Left ventricle myocardium inferior (tissue), 1 donor: ENCODE results near the gene CCL11. TPM values are rescaled to one million over a fixed set of nuclear protein-coding genes. Genes with fewer than 3 reads are reported as not detected.
A peak's percentile ranks its signal among the peaks of the same experiment; 100 is the strongest.

Experiments used
- DNase-seq: peaks from one replicate; pipeline ENCODE4 v3.0.0-alpha.2; 2020
- H3K27ac ChIP-seq: fragments of 200-600 bp; replicated peaks from 2 replicates; pipeline ENCODE4 v1.8.0; 2021
- H3K27me3 ChIP-seq: fragments of 200-600 bp; 2 replicates; pipeline ENCODE4 v1.8.0; 2021; ENCODE audit warnings: low read depth
- H3K36me3 ChIP-seq: fragments of 200-600 bp; 2 replicates; pipeline ENCODE4 v1.8.0; 2021
- H3K4me1 ChIP-seq: fragments of 200-600 bp; 2 replicates; pipeline ENCODE4 v1.8.0; 2021
- H3K4me3 ChIP-seq: fragments of 200-600 bp; 2 replicates; pipeline ENCODE4 v1.8.0; 2021; ENCODE audit warnings: mild to moderate bottlenecking, moderate library complexity
- H3K9me3 ChIP-seq: fragments of 200-600 bp; replicated peaks from 2 replicates; pipeline ENCODE4 v1.8.0; 2021
- CTCF ChIP-seq: fragments of 200-600 bp; IDR thresholded peaks from 2 replicates; pipeline ENCODE4 v1.8.0; 2021; ENCODE audit warnings: antibody characterized with exemption, mild to moderate bottlenecking, borderline replicate concordance
- intact Hi-C: fragments of 100-400 bp; cut with micrococcal nuclease; formaldehyde crosslinking; loops from one replicate; pipeline ENCODE4 v1.11.0; 2022
- long read RNA-seq: library from polyadenylated mRNA; unstranded; transcript quantifications from one replicate; pipeline ENCODE4 v2.0.0, GENCODE V29; 2021
- total RNA-seq: library from RNA; stranded (reverse); fragmentation: NEBNext Ultra II Directional; extraction: Animal tissue kit (Norgen Biotek cat#: 25700); gene quantifications from one replicate; pipeline ENCODE4 v1.2.1, GENCODE V29; 2021
- donor health status: DM: no; HTN: yes; CAD: no; lungs with severe emphysema.

The CCL11 gene
- 3.8 TPM for total RNA-seq
- long read RNA-seq, partial matches to known transcripts, result 0 of 2 reads
- long read RNA-seq, other reads (novel, unspliced or antisense), result 0 of 2 reads

DNA sequence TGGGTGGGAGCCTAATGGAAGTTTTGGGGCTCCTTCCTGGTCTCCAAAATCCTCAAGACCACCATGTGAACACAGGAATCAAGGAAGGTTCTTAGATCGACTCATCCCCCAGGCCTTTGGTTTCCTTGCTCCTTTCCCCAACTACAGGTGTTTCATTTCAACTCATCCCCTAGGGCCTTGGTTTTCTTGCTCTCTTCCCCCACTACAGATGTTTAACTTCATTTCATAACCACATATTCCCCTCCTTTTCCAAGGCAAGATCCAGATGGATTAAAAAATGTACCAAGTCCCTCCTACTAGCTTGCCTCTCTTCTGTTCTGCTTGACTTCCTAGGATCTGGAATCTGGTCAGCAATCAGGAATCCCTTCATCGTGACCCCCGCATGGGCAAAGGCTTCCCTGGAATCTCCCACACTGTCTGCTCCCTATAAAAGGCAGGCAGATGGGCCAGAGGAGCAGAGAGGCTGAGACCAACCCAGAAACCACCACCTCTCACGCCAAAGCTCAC, at the start of gene CCL11:
CCL11 (plus strand) TSS at position 457 of the 507 bp plus-strand sequence. CDS start 67 bp downstream, outside the sequence.
- intact Hi-C loops, result no loop called here
- no peaks in the 10 kb centered on the region for H3K27me3 ChIP-seq
- H3K36me3 ChIP-seq, result no peaks in the 10 kb centered on the region
- H3K4me1 ChIP-seq, result peaks cover 13% of the 10 kb centered on the region
- peak within 1 kb of the TSS; percentile 38 for H3K4me3 ChIP-seq
- no peak for TF ChIP-seq CTCF
- peak within 1 kb of the TSS; percentile 63 for H3K27ac ChIP-seq
- H3K9me3 ChIP-seq, result no peaks in the 10 kb centered on the region
- no peak for DNase-seq

DNA sequence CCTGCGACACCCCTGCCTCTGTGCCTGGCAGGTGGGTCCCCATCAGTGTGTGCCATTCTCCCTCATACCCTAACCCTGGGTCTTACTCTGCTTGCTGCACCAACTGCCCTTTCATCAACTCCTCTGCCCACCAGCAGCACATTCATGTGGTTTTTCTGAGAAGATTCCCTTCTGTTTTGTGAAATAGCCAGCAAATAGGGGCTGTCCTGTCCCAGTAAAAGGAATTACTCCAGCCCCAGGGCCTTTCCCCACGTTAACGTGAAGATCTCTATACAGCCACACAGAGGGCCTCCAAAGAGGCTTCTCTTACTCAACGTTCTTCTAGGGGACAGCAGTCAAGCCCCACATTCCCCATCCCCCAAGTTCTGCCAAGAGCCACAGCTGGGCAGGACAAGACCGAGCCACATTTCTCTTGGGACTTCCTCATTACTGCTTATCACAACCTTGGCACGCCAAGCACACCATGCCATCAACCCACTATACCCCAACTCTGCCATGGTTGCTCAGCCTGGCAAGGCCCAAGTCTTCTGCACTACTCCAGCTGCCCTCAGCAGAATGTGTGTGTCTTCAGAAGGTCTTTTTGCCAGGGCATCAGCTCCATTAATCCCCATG, 49.2 kb upstream of the CCL11 start:
- Histone ChIP-seq H3K27ac (peak overlapping the region; percentile 86), H3K4me3 (no peak overlapping the region), H3K36me3 (no peaks in the 10 kb centered on the region), H3K9me3 (no peaks in the 10 kb centered on the region), H3K4me1 (peaks cover 89% of the 10 kb centered on the region), H3K27me3 (no peaks in the 10 kb centered on the region)
- intact Hi-C loops, result no loop called here
- DNase-seq, result no peak
- no peak for TF ChIP-seq CTCF

- Histone ChIP-seq H3K4me1 (peaks cover 99% of the 10 kb centered on the region), H3K27me3 (no peaks in the 10 kb centered on the region), H3K4me3 (no peak overlapping the region), H3K36me3 (no peaks in the 10 kb centered on the region), H3K9me3 (no peaks in the 10 kb centered on the region), H3K27ac (peak overlapping the region; percentile 86)
- DNase-seq, result no peak
- no peak for TF ChIP-seq CTCF
- intact Hi-C loops, result no loop called here
Observed at GRCh38 chr17:34237458-34237857, 48.1 kb upstream of the CCL11 start.

DNA sequence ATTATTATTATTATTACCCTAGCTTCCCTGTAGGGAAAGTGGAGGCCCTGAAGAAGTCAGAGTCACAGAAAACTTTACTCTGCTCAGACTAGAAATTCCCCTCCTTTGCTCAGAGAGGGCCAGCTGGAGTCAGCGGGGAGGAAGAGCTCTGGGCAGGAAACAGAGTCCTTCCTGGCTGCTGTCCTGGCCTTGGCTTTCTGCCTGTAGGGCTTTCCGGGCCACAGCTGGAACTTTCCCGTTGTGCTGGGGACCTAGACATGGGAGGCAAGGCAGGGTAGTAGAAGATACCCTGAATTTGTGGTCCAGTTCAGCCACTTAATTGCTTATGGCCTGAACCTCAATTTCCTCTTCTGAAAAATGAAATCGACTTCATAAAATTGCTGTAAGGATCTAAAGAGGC, 44.5 kb upstream of the CCL11 start:
- intact Hi-C loops, result no loop called here
- Histone ChIP-seq H3K36me3 (no peaks in the 10 kb centered on the region), H3K4me1 (peaks cover 84% of the 10 kb centered on the region), H3K27me3 (no peaks in the 10 kb centered on the region), H3K9me3 (no peaks in the 10 kb centered on the region), H3K27ac (peak overlapping the region; percentile 86), H3K4me3 (no peak overlapping the region)
- peak; percentile 87 for DNase-seq
- no peak for TF ChIP-seq CTCF

DNA sequence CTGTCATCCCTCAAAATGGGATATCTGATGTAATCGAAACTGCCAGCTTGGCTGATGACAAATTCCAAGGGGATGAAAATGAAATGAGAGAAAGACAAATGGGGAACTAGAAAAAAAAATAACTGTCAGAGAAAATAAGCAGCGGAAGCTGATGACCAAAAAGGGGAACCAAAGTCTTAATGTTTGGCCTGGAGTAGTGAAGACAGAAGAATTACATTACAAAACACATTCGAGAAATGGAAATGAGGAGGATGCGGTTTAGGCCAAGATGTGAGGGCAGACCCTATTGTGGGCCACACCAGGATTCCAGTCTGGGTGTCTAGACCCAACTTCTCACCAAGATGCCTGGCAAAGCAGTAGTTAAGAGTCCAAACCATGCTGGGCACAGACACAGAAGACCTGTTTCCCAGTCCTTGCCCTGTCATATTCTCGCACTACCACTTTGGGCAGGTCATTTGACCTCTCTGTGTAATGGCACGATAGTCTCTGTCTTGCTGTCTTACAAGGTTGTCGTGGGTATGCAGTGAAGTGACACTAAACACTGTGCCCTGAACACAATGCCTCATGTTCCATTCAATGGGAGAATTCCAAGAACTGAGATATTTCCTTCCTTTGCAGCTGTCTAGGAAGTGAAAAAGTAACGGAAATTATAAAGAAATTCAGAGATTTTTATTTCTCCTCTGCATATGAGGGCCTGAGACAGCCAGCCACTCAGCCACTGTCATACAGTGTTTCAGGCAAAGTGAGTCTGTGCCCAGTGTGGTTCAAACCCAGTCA, 42.8 kb upstream of the CCL11 start:
- intact Hi-C loops, result no loop called here

More for the DNA sequence above, 42.8 kb upstream of the CCL11 start:
- DNase-seq, result no peak
- Histone ChIP-seq H3K4me1 (peaks cover 68% of the 10 kb centered on the region), H3K27ac (peak overlapping the region; percentile 86), H3K36me3 (no peaks in the 10 kb centered on the region), H3K27me3 (no peaks in the 10 kb centered on the region), H3K9me3 (no peaks in the 10 kb centered on the region), H3K4me3 (no peak overlapping the region)
- no peak for TF ChIP-seq CTCF
